Measurements from ENCODE around the gene FOXC1. TPM values are rescaled to one million over a fixed set of nuclear protein-coding genes. Genes with fewer than 3 reads are reported as not detected.

Gene FOXC1
- total and polyA plus RNA-seq, 10 of the 15 experiments (the other 5 are each of a cell fraction or from before 2014, with no cell fraction given): 0.13 to 1.5 (median 0.48) TPM; not detected in 2

- no peaks in the 10 kb centered on the region for H3K79me2 ChIP-seq (ENCODE audit: control insufficient read depth, insufficient read depth, low read length)
- H3K4me3 ChIP-seq: no peak overlapping the region
- H3K4me2 ChIP-seq (ENCODE audit: control insufficient read depth, insufficient read depth): no peak overlapping the region
- ChIA-PET CTCF (no interaction called here), POLR2A (no interaction called here), RAD21 (ENCODE audit: unreplicated experiment) (no interaction called here), SMC1A (ENCODE audit: uncharacterized antibody, unreplicated experiment) (no interaction called here)
- intact Hi-C loops (cut with micrococcal nuclease; ENCODE audit: unreplicated experiment): no loop called here
- TF ChIP-seq ZBTB4 (CRISPR knock-in tag; IDR thresholded peaks at IDR 0.05): no peak
- TF ChIP-seq, protein P1, sequence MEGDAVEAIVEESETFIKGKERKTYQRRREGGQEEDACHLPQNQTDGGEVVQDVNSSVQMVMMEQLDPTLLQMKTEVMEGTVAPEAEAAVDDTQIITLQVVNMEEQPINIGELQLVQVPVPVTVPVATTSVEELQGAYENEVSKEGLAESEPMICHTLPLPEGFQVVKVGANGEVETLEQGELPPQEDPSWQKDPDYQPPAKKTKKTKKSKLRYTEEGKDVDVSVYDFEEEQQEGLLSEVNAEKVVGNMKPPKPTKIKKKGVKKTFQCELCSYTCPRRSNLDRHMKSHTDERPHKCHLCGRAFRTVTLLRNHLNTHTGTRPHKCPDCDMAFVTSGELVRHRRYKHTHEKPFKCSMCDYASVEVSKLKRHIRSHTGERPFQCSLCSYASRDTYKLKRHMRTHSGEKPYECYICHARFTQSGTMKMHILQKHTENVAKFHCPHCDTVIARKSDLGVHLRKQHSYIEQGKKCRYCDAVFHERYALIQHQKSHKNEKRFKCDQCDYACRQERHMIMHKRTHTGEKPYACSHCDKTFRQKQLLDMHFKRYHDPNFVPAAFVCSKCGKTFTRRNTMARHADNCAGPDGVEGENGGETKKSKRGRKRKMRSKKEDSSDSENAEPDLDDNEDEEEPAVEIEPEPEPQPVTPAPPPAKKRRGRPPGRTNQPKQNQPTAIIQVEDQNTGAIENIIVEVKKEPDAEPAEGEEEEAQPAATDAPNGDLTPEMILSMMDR (IDR thresholded peaks at IDR 0.05 in 2 of 3, conservative IDR thresholded peaks at IDR 0.05 in 1 of 3; ENCODE audit: control insufficient read depth in 2 of 3, extremely low read depth in 1 of 3, insufficient read depth in 1 of 3, low read depth in 3 of 3, low read length in 3 of 3): no peak
- no peak for TF ChIP-seq IRF5 (IDR thresholded peaks at IDR 0.05; ENCODE audit: borderline replicate concordance)
- no peak for TF ChIP-seq RB1 (IDR thresholded peaks at IDR 0.05; ENCODE audit: borderline replicate concordance)
- no peak for TF ChIP-seq TARDBP (IDR thresholded peaks at IDR 0.05; ENCODE audit: borderline replicate concordance)
- no peak for TF ChIP-seq ELK1 (IDR thresholded peaks at IDR 0.05; ENCODE audit: low read depth, low read length)
- no peak for TF ChIP-seq ZZZ3 (IDR thresholded peaks at IDR 0.05; ENCODE audit: control insufficient read depth, insufficient read length, low read depth)
- TF ChIP-seq ZSCAN29 (IDR thresholded peaks at IDR 0.05): no peak
- TF ChIP-seq POU2F2 (IDR thresholded peaks at IDR 0.05; ENCODE audit: borderline replicate concordance, low read depth, low read length): no peak
- TF ChIP-seq FOS (IDR thresholded peaks at IDR 0.05; ENCODE audit: borderline replicate concordance, extremely low read depth, insufficient read length): no peak
- H3K4me1 ChIP-seq (ENCODE audit: control insufficient read depth, insufficient read depth, low read length): no peaks in the 10 kb centered on the region; the same call in 1 of the 2 replicates
- no peak overlapping the region for H3K9ac ChIP-seq (ENCODE audit: control insufficient read depth, insufficient read depth, low read length)
- no peak for ATAC-seq
- no peak for DNase-seq (ENCODE audit: low read depth, low spot score)
- WGBS (ENCODE audit: insufficient coverage, insufficient replicate concordance, low lambda C conversion rate, missing lambda C conversion rate): 91% methylated on average over 23 of the region's 23 CpGs
- FAIRE-seq: no peak
- H3K9me3 ChIP-seq (replicated peaks; ENCODE audit: control insufficient read depth, insufficient read depth, low read length): no peaks in the 10 kb centered on the region
- in situ Hi-C loops (cut with MboI): no loop called here
- no peaks in the 10 kb centered on the region for H3K27me3 ChIP-seq (replicated peaks in 1 of 2; ENCODE audit: control insufficient read depth in 2 of 2, insufficient read depth in 2 of 2, low read length in 1 of 2)
- no TSS peak for BruUV-seq (replicated peaks)
- no peak overlapping the region for H2AFZ ChIP-seq (ENCODE audit: control insufficient read depth, low read depth, low read length)
- H4K20me1 ChIP-seq (ENCODE audit: control insufficient read depth, insufficient read depth): no peaks in the 10 kb centered on the region
- H3K27ac ChIP-seq (ENCODE audit: control insufficient read depth, insufficient read depth): no peak overlapping the region
- H3K36me3 ChIP-seq (ENCODE audit: control insufficient read depth in 2 of 2, insufficient read depth in 2 of 2, low read length in 1 of 2): no peaks in the 10 kb centered on the region
Measured at GRCh38 chr6:1635305-1636010, 25.7 kb downstream of the FOXC1 start.

Measured in GM12878 (cell line).